NCI-H146 (cell line): Measurements from ENCODE around the gene OR56B1.

Experiments
- DNase-seq: peaks from one replicate; lab custom pipeline; 2025; lab: John Stamatoyannopoulos, UW

Gene OR56B1

GRCh38 chr11:5737091-5737490 is 843 bp downstream of the OR56B1 start:
- no peak for DNase-seq

GRCh38 chr11:5737670-5738392 is 1.6 kb downstream of the OR56B1 start:
- DNase-seq, result no peak

GRCh38 chr11:5738431-5738830 is 2.2 kb downstream of the OR56B1 start:
- DNase-seq, result no peak

GRCh38 chr11:5746614-5747013 is 10.4 kb downstream of the OR56B1 start:
- no peak for DNase-seq

GRCh38 chr11:5749836-5750235 is 13.6 kb downstream of the OR56B1 start:
- no peak for DNase-seq

- DNase-seq, result no peak
Observed at GRCh38 chr11:5753943-5754342, 17.7 kb downstream of the OR56B1 start, which contains the start of gene OR52N4. OR52N4 (plus strand) TSS chr11:5754243; CDS start chr11:5754741, 498 bp downstream.

- DNase-seq, result no peak
Observed at GRCh38 chr11:5767056-5767455, 30.8 kb downstream of the OR56B1 start.

- DNase-seq, result no peak
Observed at GRCh38 chr11:5783255-5783654, 47.0 kb downstream of the OR56B1 start, which contains the start of gene OR52N5. OR52N5 (minus strand) TSS chr11:5783355; CDS start chr11:5778634, 4,721 bp downstream.
